NCI-H1417 treated with DMSO at 0.1 percent for 48 hours (cell line): ENCODE results near the gene HOXA13.
A peak's percentile ranks its signal among the peaks of the same experiment; 100 is the strongest.

Source experiments
- DNase-seq: peaks from one replicate; lab custom pipeline; 2025; lab: John Stamatoyannopoulos, UW

HOXA13 gene

DNA sequence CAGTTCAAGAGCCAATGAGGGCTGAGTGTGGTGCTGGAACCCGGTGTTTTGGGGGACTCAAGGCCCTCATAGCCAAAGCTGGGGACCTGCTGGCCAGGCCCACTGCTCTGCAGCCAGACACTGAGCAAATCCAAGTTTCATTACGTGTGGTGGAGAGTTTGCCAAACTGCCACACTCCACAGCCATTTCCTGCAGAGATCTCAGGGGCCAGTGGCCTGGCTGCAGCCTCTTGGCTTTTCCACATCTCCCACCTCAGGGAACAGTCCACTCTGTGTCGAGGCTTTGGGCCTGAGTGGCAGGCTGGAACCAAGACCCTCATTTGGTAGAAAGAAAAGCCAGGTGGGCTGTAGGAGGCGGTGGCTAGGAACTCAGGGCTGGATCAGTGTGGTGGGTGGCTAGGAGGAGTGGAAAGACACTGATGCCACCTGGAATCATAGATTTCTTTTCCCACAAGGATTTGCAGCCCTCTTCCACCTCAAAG is 18.1 kb downstream of the HOXA13 start:
- no peak for DNase-seq

DNA sequence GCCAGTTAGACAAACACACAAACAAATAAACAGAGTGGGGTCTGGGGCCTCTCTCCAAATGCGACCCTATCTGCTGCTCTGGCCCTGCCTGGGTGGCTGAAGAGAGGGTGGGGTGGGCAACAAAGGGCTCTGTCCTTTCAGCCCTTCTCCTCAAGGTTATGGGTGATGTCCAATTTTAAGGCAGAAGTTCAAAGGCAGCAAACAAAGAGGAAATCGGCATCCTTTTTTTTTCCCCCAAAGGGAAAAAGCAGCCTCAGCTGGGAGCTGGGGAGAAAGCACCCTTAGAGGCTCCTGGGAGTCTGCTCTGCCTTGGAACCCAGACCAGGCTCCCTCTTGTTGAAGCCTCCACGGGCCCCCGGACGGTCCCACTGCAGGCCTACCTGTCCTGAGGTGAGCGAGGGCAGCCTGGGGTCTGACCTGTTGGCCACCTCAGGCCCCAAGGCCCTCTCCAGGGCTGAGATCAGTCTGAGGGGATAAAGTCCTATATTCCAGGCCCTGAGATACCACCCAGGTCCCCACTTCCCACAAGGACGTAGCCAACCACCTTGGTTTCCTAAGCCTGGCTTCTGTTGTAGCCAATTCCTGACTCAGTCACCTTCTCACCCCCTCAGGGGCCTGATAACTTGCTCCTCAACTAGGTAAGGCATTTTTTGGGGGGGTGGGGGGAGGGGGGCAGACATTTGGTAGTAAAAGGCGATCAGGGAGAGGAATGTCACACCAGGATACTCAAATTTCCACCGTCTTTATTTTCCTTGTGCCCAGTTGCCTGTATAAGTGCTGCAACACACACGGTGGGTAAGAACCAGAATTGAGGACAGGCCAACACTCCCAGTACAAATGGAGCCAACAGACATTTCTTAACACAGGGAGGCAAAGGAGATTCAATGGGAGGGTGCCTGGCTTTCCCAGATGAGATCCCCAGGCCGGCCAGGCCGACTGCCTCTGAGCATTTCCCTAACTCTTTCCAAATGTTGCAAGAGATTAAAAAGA is 19.2 kb downstream of the HOXA13 start:
- no peak for DNase-seq

DNA sequence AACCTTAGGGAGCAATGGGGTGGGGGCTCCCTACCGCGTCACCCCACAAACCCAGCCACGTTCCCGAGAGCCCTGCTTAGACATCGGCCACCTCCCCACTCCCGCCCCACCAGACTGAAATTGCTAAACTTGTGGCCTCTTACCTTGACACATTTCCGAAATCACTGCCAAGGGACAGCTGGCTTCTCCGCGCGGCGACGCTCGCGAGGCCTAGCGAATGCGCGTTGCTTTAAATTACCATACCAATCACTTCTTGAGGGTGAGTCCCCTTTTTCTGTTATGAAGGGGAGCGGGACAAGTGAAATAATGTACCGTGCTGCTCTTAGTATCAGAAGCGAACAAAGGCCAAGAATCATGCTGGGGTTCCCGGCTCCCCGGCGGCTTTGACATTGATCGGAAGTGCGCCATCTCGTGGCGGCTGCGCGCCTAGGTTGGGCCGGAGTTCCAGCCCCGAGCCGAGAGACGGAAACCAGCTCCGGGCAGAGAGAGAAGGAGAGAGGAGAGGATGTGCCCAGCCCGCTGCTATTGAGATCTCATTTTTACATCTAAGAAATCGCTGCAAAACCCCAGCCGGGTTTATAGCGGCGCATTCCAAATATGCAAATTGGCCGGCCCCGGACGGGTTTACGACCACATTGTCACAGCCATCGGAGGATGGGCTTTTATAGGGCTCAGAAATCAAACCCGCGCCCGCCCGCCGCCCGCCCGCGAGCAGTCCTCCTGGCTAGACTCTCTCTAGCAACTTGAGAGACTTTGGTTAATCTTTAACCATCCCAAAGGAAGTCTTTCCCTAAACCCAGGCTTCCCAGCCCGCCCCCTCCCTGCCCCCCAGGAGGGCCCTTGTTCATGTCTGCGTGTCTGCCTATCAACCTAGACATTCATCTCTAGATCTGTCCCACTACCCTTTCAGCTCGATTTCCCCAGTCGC is 20.1 kb downstream of the HOXA13 start:
- no peak for DNase-seq

DNA sequence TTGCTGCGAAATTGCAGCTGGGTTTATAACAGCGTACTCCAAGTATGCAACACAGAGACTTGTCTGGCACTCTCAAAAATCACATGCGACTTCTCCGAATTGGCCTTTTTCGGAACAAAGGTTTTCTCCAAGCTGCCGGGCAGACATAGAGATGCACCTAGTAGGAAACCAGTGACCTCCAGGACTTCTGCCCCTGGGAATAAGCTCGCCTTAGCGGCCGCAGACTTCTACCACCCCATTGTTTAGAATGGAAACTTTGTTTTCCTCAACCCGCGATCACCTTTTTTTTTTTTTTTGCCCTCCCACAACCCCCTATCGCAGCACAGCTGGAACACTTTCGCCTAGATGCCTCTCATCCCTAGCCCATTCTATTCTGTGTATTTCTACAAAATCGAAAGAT is 20.9 kb downstream of the HOXA13 start:
- no peak for DNase-seq

DNA sequence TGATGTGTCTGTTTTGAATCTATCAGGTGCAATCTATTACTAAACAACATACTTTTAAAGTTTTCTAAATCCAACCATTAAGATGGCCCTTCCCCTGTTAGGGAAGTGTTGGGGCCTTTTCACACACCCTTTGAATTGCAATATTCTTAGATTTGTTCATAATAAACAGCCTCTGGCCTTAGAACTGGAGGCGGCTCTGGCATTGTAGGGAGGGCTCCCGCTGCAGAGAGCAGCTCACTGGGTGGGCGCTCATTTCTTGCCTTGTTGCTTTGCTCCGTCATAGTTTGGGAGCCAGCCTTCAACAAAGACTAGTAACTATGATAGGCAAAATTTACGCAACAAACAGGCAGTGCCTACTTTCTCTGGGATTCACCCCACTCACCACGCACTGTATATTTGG is 21.5 kb downstream of the HOXA13 start:
- DNase-seq: no peak

DNA sequence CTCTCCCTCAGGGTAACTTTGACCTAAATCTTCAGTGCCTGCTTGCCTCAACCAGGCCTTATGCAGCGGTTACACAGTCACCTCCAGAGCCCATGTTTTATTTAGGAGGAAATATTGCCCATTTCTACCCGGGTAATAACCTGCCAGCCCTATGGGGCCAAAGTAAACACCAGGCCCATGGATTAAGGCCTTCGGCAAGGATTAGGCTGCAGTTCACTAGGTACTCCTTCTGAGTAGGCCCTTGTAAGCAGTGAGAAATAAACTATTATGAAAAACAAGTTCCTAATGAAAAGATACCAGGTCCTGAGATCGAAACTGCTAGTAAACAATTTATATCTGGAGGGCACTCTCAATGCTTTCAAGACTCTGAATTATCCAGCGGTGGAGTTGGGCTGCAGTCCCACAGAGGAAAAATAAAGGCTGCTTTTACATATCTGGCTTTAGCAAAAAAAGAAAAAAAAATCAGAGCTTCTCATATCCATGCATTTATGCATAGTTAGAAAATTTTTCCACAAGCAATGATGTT is 22.0 kb downstream of the HOXA13 start:
- no peak for DNase-seq

DNA sequence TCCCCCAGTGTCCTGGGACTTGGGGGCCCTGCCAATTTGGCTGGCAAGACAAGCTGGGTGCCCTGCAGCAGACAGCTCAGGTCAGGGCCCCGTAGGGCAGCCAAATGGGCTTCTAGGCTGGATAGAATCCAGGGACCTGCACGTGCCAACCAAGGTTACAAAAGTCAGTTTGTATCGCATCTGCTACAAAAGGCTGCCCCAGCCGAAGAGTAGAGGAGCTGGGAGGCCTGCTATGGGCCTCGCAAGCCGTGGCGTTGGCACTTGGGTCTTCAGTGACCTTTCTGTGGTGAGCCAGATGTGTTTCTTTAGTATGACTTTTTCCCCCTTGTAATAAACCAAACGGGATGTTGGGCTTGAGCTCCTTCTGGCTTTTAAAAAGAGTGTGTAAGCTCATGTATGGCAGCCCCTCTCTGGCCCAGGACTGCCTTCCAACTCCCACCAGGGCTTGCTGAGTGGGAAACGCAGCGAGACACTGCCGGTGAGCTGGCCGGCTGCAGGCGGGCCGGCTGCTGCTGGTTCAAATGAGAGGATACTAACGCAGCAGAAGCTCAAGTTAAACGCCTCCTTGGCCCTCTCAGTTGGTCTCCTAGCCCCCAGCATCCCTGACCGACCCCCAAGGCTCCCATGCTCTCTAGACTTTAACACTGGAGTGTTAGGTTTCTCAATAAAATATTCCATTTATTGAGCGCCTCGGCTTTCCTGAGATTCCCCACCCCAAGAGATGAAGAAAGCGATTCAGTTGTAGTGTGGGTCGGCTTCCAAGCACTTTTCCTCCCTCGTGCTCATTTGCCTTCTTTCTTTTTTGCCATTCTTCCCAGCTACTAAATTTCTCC is 22.7 kb downstream of the HOXA13 start:
- no peak for DNase-seq

DNA sequence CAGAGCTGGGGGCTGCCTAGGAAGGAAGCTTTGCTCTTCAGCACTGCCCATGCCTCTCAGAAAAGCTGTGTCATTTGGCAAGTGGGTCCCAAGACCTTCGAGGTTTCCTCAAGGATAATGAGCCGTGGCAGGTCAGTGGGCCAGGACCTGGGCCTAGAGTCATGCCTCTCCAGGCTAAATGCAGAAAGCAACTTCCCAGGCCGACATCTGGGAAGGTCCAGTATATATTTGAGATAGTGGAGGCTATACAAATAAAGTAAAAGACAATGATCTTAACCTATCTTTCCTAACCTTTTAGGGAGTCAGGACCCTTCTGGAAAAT is 23.4 kb downstream of the HOXA13 start:
- DNase-seq: no peak

DNA sequence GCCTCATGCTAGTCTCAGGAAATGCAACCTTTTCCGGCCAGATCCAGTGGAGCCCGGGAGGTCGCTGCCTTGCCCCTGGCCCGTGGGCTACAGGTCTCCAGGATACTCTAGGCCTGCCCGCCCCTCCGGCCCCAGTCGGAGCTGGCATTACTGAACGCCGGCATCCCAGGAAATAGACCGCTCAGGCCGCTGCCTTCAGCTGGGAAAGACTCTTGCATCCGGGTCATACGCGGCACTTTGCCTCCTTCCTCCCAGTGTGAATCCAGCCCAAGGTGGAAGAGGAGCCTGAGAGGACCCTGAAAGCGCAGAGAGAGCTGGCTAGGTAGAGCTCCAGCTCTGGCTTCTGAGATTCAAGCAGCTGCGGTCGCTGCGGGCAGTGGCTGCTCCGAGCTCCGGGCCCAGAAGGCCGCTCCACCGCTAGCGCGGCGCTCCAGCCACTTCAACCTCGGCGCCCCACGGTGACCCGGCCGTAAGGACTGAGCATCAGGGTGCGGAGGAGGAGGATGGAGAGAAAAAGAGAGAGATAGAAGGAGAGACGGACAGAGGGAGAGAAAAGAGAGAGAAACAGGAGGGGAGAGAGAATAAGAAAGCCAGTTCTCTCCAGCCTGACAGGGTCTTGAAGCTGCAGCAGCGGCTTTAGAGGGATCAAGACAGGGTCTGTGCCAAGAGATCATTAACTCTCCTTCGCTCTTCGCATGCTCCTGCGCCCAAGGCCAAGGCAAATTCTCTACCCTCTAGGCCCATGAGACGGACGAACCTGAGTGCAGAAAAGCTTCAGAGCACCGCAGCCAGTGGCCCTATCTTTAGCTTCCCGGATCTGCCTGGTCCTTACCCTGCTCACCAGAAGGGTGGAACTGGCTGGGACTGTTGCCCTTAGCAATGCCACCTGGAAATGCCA is 24.0 kb downstream of the HOXA13 start:
- DNase-seq: no peak

DNA sequence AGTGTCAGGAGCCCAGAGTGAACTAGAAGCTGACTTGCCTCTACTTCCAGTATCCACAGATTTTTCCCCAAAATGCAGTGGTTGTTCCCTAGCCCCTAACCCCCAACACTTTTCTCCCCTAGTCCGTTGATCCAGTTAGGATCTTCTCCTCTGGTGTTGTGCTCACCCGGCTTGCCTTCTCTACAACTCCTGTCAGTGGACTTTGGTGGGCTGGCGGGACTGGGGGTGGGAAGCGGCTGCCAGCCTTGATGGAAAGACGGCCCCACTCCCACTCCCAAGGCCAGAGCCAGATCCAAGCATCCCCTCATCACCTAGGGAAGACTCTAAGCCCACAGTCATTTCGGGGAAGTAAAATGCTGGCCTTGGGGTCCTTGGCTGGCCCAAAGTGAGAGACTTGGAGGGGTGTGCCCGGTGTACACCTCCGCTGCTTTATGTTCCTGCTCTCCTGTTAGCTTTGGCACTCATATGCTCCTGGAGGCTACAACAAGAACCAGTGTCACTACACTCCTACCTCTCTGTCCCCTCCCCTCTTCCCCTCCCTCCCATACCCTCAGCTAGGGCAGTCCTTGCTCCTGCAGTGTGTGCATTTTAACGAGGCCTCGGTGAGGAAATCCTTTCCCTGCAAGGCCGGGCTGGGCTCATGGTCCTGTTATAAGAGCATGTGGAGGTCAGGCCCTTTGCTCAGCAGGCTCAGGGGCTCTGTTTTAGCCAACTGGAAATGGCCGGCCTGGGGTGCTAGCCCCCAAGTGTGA is 24.8 kb downstream of the HOXA13 start:
- DNase-seq: no peak

DNA sequence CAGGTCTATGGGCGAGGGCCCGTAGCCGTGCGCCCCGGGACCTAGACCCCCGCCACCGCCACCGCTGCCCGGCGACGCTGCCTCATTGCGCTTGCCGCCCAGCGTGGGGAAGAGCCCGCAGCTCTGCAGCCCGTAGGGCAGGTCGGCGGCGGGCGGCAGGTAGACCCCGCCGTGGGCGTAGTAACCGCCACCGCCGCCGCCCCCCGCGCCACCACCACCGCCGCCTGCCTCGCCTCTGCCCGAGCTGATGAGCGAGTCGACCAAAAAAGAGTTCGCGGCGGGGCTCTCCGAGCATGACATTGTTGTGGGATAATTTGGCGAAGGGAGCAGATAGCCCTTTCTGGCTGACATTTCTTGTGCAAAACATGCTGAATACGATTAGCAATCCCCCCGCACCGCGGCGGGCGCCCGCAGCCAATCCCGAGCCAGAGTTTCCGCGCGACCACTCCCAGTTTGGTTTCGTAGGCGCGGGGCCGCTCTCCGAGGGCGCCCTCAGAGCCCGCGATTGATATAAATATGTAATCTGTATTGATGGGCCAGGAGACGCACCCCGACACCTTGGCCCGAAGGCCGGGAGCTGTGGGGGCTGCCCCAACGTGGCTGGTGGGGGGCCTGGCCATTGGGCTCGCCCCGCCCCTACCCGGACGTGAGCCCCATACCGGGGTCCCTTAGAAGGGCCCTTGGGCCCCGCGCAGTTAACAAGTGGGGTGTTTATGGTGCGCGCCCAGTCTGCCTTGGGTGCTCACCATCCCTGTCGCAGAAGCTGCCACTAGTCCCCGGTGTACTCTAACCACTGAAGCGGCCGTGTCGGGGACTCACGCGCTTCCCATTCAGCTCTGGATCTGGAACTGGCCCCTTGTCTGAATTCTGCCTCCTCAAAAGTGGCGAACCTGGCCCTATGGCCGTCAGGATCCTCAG is 25.7 kb downstream of the HOXA13 start, which contains the start of gene HOXA10:
Gene HOXA10 (minus strand): TSS at position 365 of the 918 bp plus-strand sequence. CDS start 14 bp downstream, at position 351.
- no peak for DNase-seq

DNA sequence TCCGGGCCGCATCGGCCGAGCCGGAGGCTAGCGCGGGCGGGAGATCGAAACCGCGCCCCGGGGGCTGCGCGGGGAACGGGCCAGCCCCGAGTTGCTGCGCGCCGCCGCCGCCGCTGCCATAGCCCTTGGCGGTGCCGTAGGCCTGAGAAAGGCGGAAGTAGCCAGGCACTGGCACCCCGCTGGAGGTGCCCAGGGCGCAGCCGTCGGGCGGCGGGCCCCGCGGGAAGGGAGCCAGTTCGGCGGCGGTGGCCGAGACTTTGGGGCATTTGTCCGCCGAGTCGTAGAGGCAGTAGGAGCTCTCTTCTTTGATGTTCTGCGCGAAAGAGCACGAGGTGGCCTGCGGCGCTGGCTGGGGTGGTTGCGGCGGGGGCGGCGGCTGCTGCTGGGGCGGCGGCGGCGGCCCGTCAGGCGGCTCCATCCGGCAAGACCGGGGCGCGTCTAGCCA is 26.4 kb downstream of the HOXA13 start:
- no peak for DNase-seq

DNA sequence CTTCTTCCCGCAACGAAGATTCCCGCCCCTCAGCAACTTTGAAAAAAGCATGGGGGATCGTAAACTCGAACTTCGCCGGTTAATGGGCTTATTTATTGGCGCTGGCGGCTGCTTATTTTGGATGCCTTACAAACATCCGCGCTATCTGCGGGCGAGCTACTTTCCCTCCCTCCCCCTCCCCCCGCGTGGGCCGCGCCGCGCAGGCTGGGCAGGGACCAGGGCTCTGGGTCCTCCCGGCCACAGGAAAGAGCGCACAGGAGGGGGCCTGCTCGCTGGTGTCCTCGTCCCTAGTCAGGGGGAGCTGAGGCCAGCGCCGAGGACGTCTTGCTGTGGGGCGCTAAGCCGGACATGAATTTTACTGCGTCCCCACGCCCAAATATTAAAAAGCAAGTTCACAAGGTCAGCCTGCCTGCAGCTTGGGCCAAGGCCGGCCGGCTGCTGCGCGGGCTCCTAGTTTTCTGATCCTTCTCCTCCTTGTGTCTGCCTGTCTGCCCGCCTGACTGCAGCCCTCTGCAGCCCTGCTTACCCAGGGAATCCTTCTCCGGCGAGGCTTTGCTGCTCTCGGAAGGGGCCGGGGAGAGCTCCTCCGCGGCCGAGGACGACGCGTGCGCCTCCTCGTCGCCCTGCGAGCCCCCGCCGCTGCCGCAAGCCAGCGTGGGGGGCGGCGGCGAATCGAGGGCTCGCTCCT is 26.9 kb downstream of the HOXA13 start:
- no peak for DNase-seq

DNA sequence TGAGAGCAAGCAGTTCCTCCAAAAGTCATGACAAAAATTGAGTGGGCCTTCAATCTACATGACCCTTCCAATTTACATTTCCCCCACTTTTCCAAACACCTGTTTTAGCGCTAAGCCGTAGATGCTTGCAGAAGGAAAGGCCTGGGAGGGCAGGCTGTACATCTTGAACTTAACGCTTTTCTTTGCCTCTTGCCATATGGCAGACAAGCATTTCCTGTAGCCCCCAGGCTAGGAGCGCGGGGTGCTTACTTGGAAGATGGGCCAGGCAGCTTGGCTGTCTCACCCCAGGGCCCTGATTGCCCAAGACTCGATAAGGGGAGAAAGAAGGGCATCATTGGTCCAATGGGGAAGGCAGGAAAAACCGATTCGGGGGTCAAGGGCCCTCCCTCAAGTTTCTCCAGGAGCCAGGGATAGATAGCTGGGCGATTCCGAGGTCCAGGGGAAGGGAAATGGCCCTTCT is 27.5 kb downstream of the HOXA13 start:
- DNase-seq: no peak

DNA sequence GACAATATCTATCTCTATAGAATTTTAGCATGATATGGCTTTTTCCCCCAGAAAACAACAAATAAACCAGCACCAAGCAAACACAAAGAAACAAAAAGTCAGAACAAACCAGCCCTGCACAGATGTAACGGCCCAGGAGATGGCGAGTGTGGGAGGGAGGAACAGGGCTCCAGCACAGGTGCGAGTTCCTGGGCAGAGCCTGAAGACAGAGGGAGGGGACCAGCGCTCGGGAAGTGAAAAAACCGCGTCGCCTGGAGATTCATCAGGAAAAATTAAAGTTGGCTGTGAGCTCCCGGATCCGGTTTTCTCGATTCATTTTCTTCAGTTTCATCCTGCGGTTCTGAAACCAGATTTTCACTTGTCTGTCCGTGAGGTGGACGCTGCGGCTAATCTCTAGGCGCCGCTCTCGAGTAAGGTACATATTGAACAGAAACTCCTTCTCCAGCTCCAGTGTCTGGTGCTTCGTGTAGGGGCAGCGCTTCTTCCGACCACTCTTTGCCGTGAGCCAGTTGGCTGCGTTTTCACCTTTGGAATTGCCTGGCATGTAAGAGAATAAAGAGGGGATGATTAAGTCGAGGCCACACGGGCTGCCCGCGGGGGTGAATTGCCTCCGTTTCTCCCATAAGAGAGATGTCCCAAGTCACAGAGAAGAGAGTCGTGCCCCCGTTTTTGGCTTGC is 28.1 kb downstream of the HOXA13 start:
- DNase-seq: peak; percentile 46

DNA sequence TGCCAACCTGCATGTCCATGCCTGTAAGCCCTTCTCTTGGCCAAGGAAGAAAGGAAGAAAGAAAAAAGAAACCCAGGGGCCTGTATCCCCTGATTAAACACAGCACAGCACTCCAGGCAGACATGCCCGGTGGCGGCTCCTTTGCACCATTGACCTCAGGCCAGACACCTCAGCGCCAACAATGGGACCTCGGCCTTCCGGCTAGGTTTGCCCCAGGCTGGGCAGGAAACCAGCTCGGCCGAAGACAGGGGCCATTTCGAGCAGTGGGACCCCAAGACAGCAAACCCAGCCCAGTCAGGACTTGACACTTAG is 28.6 kb downstream of the HOXA13 start:
- DNase-seq: no peak
